Right lung (tissue), 5 donors: Measurements from ENCODE around the gene NNAT. TPM values are rescaled to one million over a fixed set of nuclear protein-coding genes. Genes with fewer than 3 reads are reported as not detected.

Experiments
- DNase-seq, 2 donors: peaks; one replicate each; pipeline ENCODE4 v3.0.0-alpha.2; 2013
- polyA plus RNA-seq, 5 donors: library from polyadenylated mRNA; unstranded; fragments of 120-200 nt; gene quantifications; one replicate each; pipeline versions ENCODE4 v1.2.1 to v1.2.3, GENCODE V29; 2013; ENCODE audit warnings: inconsistent platforms in 1 of 5, low replicate concordance in 1 of 5; ENCODE audit not compliant: insufficient read length in 5 of 5, insufficient read depth in 1 of 5

Gene NNAT
- polyA plus RNA-seq, 5 donors: 44.2 to 81.3 (median 56.2) TPM

DNA sequence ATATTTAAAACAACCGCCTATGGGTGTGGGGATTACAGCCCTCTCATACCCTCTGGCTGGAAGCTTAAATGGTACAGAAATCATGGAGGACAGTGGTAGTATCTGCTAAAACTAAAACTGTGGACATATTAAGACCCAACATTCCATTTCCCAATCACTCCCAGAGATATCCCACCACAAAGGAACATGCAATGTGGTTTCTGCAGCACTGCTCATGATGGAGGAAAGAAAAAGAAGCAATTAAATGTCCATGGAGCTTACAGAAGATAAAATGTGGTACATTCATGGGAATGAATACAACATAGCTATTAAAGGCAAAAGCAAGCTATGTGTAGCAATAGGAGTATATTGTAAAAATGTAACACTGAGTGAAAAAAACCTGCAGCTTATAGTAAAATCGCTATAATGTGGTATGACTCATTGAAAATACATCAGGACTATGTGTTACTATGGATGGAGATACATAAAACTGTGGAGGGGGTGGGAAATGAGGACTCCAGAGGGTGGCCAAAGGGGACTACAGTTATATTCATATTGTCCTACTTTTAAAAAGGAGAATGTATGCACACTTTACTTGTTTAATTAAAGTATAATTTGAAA lies 22.9 kb upstream of the NNAT start:
- DNase-seq: no peak

DNA sequence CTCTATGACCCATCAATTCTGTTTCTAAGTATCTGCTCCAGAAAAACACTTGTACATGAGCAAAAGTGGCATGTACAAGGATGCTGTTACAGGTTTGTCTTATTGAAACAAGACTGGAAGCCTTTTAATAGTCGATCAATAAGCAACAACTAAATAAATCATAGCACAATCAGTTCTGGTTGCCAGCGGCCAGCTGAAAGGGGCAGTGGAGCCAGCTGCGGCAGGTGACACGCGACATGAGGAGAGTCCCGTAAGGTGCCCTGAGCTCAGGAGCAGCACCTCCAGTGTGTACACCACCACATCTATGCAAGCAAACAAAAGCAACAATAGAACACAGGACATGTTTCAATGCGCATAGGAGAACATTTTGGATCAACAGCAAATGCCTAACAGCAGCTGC lies 20.7 kb upstream of the NNAT start:
- DNase-seq: no peak

DNA sequence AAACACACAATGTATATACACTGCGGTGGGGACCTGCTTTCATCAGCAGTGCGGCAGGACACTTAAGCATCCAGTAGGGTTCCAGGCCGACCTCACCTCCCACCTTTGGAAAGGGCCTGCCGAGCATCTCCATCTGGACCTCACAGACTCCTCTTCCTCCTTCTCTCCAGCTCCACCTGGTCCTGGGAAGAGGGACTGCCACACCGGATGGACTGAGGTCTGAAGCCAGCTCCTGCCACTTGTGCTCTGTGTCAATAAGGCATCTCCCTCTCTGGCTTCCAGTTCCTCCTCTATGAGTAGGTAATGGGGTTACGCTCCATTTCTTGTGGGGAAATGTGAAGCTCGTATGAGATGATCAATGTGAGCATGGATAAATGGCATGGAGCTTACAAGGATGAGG lies 19.1 kb upstream of the NNAT start:
- DNase-seq: no peak

DNA sequence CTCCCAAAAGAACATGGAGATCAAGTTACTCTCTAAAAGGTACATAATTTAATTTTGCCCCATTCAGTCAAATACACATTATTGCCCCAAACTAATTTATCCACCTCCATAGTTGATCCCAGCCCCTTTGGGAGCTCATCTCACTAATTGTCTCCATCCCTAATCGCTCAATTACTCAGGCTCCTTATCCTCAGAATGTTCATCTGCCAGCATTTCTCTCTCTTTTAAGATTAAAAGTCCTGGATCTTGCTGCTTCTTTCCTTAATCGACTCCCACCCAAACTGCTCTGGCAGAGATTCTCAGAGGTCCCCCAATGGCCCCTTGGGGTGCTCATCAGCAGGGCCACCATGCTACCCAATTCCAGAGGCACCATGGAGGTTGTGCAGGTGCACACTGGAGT lies 18.4 kb upstream of the NNAT start:
- no peak for DNase-seq

DNA sequence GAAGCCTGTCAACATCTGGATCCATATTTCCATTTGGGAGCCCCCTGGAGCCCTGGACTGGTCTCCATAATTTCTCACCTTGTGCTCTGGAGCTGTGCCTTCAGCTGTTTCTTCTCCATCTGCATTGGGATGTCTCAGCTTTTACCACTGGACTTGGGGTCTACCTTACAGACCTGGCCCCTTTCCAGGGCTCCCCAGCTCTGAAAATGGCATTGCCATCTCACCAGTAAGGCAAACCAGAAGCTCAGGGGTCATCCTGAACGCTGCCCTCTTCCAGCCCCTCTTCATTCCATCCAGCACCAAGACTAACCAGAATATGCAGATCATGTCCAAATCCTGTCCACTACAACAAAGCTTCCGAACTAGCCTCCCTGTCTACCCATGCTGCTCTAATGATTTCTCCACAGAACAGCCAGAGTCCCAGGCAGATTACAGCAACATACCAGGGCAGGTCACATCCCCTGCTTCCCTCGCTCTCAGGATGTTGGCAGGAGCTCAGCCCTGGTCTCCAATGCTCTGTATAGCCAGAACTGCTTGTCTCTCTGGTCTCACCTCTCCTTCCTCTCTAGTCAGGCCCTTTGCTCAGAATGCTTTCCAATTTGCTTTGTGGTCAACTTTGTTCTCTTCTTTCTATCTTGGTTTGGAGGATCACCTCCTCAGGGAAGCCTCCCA lies 17.7 kb upstream of the NNAT start:
- DNase-seq: no peak

DNA sequence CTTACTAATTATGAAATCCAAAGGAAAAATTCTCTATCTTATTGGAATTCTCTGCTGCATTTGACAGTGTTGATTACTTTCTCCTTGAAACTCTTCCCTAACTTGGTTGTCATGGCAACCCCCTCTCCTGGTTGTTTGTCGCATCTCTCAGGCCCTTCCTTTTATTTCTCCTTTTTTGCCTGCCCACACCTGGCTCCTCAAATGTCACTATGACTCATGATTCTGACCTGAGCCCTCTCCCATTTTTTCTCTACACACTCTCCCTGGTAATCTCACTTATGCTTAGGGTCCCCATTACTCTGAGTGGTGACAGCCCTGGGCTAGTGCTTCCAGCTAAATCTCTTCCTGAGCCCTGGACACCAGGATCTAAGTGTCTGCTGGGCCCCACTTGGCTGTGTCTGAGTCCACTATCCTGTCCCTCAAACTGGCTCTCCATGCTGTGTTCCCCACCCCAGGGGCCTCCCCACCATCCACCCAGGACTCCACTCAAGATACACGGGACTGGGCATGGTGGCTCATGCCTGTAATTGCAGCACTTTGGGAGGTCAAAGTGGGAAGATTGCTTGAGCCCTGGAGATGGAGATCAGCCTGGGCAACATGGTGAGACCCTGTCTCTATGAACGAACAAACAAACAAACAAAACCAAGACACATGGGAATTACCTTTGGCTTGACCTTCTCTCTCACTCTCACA lies 16.5 kb upstream of the NNAT start:
- DNase-seq: no peak

DNA sequence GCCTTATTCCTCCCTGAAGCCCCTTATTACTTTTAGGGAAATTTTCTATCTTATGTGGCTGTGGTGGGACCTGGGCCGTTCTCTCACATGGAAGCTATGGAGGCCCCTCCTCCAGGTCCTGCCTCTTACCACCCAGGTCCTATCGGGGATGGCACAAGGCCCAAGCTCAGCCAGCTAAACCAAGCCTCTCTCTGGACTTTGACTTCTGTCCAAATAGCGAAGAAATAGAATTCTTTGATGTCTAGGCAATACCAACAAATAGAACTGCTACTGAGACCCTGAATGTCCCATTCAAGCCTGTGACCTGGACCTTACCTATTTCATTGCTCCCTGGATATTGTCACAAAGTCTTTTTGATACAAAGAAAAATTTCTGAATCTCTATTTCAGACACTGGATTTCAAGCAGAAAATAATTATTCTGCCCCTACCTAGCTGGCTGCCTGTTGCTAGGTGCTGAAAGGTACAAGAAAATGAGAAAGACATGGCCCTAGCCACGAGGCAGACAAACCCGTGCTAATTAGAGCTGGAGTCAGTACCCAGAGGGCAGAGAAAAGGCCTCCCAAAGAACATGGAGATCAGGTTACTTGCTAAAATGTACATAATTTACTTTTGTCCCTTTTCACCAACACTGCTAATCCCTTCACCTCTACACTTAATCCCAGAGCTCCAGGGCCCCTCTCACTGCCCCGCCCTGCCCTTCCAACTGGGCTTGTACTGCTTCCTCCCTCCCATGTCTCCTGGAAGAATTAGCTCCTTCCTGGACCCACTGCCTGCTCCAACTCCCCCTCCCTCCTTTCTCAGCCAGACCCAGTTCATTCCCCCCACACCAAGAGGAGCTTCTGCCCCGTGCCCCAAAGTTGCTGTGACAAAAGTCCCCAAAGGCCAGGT lies 15.5 kb upstream of the NNAT start:
- DNase-seq: no peak

DNA sequence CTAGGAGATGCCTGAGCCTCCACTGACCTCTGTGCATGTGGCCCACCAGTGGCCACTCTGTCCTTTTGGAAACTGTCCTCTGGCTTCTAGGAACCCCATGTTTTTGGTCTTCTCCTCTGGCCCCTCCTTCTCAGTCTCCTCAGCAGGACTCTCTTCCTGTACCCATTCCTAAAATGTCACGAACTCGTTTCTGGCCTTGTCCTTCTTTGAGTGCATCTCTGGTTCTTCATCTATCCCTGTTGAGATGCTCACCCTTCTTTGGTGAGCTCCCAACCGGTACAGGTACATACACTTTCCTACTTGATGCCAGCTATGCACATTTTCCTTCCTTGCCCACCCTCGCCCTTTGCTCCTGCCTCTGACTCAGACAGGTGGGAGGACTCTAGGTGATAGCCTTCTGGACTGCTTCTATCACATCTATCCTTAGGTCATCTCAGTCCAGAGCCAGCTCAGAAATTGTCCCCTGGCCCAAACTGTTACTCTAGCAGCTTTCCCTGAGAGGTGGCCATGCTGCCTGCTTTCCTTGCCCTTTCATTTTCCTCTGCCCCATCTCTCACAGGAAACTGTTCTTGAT lies 14.8 kb upstream of the NNAT start:
- no peak for DNase-seq

DNA sequence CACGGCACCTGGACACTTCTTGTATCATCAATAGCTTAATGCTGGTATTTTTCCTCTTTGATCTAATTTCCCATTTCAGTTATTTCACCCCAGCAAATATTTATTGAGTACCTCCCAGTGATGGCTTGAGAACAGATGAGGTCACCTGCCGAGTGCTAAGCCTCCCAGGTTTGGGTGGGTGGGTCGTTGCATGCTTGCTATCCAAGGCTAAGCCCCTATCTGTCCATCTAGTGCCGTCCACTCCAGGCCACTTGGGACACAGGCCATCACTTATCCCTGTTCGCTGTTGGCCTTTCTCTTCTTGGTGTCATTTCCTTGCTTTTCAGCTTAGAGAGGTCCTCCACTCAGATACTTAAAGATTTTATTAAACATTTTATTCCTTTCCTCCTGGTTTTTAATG lies 10.8 kb upstream of the NNAT start:
- no peak for DNase-seq

DNA sequence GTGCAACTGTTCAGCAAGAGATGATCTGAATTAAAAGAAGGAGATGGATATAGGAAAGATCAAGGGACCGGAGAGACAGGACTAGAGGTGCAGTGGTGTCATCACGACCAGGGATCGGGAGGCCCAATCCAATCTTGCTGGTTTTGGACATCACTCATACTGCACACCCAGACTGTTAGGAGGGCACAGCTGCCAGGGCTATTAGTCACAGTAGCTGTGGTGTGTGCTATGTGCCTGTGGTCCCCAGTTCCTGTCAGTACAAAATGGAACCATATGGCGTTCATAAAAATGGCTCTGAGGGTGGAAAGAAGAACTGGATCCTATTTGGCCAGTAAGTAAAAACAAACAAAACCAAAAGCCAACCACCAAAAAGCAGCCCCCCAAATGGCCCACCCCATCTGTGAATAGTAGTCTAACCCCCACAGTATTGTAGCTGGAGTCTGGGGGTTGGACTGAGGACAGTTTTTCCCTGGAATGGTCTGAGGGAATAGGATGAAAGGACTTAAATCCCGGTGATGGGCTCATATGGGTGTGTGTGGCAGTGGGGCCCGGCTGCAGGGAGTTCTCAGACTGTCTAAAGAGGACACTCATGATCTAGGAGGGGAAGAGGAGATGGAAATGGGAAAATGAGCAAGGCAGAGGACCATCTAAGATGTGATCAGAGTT lies 9.3 kb upstream of the NNAT start:
- no peak for DNase-seq

DNA sequence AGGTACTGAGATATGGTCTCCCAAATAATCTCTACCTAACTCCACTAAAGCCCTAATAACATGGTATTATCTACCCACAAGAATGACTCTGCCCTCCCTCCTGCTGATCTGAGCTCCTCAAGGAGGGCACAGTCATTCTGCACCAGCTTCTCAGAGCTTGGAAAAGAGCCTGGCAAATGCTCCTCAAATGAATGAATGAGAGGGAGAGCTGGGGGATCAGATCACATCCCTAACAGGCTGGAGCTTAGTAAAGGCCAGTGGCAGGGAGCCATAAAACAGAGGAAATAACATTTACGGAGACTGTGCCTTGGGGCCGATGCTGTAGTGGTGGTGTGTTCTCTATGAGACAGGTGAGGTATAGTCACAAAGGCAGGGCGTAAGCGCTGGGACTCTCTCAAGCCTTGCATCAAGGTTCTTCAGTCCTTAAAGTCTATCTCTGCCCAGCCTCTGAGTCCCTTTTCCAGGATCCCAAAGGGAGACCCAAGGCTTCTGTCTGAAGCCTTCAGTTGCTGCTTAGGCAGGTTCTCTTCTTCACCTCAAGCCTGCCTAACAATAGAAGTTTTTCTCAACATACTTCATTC lies 7.2 kb upstream of the NNAT start:
- no peak for DNase-seq

DNA sequence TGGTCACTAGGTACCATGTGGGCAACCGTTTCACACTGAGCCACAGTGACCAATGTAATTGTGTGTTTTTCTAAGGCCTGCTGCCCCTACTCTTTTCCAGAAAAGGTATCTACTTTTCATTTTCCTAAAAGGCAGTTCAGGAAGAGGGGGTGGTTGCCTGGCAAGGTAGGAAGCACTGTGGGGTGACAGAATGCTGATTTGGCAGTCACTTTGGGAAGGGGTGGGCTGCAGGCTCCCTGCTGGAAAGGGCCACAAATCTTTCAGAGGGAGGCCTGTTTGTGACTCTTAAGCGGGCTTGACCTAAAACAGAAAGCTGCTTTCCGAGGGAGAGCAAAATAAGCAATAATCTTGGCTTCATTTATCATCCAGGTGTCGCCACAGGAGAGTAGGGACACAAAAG lies 5.2 kb upstream of the NNAT start:
- no peak for DNase-seq

DNA sequence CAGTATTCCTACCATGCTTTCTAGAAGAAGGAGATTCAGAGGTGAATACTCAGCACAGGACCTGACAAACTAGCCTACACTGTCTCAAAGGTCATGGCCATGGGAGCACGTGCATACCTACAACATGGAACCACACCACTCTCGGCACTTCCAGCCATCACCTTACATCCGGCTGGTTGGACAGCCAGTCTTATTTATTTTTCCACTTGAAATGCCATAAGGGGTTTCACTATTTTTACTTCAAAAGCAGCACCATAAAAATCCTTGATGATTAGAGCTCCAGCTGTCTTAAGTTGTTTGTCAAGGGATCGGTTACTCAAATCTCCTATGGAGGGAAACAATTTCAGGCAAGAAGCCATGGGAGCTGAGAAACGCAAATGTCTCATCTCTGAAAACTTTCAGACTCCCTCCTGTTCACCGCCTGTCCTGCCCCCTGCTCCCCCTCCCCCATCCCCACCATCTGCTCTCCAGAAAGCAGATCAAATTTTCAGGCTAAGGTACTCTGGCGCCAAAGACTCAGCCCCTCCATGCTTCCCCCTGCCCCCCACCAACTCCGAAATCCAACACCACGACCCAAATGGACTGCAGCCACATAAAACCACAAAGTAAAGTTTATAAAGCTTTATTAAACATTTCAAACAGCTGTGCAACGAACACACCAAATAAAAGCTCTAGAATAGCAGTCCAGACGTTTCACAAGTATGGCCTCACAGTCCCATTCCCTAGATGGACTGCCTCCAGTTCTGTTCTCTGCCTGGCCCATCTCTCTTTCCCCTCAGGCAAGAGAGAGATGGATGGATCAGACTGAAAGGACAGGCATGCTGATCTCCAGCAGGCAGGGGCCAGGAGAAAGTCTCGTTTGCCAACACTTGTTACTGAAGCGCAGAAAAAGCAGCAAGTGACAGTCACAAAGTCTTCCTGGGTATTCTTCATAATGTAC lies 4.0 kb upstream of the NNAT start:
- DNase-seq: no peak

DNA sequence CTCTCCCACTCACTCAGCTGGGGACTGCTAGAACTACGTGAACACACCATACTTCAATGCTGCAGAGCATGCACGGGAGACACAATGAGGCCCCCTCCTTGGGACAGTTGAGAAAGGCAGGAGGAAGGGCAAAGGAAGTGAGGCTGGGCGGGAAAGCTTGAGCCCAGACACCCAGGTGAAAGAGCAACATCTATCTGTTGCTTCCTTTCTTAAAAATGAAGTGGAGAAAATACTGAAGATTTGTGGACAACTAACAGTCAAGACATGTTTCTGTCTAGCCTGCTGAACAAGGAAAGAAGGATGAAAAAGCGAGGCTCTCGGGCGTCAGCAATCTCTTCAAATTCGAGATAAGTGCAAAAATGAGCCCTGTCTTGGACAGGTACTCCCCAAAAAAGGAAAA lies 3.0 kb upstream of the NNAT start:
- no peak for DNase-seq

DNA sequence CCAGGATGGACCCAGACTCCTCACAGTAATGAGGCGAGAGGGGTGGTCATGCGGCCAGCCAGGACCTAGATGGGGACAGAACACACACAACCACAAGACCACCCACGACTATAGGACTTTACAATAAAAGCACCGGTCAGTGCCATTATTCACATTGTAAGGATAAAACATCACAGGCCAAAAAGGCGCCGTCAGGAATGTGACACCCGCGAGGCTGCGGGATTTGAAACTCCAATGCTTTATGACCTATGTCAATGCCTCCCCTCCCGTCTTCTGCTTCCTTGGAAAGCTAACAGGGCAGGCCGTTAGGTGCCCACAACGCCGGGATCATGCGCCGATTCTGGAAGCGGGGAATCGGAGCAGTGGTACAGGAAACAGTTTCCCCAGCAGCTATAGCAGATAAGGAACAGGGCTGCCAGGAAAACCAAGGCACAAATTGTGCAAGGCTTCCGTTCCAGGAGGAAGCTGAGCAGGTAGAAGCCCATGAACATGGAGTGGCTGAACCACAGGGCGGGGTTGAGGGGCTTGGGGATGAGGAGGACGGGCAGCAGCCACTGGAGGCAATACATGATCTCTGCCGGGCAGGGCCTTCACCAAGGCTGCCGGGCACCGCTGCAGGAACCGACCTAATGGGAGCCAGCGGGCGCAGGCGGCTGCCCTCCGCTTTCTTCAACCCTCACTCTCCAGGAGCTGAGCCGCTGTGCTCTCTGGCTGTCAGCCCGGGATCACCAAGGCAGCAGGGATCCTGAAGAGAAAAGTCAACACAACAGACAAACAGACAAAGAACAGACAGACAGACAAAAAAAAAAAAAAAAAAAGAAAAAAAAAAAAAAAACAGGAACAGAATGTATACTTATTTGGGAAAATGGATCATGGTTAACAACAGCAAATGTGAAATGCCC lies 2.2 kb upstream of the NNAT start:
- no peak for DNase-seq

DNA sequence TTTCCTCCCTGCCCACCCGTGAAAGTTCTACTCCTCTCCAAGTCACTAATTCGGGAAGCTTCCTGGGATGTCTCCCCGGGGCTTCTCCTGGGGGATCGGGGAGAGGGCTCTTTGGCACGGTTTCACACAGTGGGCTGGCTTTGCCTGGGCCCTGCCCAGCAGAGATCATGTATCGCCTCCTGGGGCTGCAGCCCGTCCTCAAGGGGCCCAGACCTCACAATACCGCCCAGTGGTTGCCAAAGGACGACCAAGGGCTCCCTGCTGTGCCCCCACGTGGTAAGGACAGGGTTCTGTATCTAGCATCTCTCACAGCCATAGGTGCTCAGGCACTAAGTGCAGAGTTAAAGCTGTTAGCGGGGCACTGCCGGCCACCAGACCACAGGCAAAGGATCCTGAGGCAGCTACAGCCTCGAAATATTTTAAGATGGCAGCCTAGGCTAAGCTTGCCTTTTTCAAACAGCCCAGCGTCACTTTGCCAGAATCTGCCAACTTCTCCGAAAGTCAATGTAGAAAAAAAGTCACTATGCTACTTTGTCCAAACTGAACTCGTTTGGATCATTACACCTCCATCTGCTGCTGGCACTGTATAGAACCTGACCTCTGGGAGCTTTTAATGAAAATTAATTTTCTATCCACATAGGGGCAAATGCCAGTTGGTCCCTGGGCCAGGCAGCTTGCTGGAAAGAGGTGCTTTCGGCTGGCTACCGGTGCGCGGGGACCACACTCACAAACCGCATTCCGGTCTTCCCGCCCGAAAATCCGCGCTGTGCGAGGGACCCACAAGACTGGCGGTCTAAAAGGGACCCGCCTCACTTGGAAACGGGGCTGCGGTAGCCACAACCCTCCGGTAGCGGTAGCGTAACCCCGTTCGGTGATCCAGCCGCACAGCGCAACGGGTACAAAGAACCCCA lies 1.3 kb upstream of the NNAT start:
- DNase-seq: no peak

DNA sequence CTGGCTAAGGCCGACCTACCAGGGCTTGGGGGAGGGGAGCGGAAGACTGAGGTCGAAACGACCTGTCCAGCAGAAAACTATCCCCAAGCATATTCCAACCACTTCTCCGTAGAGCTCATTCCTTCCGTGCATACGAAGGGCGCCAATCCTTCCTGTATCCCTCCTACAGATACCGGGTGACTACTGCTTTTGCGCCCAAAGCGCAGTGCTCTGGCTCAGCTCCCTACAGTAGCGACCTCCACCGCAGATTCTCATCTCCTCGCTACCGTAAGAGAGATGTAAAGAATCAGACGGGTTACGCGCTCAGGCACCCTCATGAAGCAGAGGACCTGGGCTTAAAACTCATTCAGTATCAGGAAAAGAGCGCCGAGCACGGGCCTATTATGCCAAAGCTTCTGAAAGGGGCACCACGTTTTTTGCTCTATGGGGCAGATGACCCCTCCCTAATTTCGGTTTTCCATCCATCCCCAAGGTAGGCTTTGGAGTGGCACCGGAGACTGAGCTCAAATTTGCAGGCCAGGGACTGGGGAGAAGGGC lies 563 bp upstream of the NNAT start:
- no peak for DNase-seq
